ENCODE results near the gene SPNS2. TPM values are rescaled to one million over a fixed set of nuclear protein-coding genes. Genes with fewer than 3 reads are reported as not detected.

SPNS2 gene
- polyA plus RNA-seq, 3 donors from 2014 or later: 0.26 TPM; not detected in 2

DNA sequence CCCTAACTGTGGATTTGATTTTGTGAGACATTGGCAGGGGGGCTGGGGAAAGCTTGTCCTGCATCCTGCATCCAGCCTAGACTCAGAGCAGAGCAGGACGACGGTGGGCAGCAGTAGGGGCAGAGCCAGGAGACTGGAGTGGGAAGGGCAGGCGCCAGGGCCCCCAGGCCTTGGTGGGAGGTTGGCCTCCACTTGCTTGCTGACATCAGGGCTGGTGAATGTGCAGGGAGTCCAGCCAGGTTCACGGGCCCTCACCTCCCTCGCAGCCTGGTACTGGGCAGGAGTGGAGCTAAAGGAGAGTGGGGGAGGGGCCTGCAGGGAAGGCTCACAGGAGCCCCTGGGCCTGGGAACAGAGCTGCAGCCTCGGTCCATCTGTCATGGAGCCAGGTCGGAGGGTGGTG, 83.4 kb downstream of the SPNS2 start:
- H3K4me1 Mint-ChIP-seq: peaks cover 0 to 5% of the 10 kb centered on the region in 2 donors
- no peak overlapping the region for H3K27ac Mint-ChIP-seq
- no peak for DNase-seq
- H3K9me3 Mint-ChIP-seq: peaks cover 0 to 4% (median 0%) of the 10 kb centered on the region in 6 donors
- H3K27me3 Mint-ChIP-seq (ENCODE audit: low read depth in 3 of 3): peaks cover 2 to 11% (median 4%) of the 10 kb centered on the region in 3 donors
- H3K36me3 Mint-ChIP-seq: no peaks in the 10 kb centered on the region
- no peak overlapping the region for H3K4me3 Mint-ChIP-seq

DNA sequence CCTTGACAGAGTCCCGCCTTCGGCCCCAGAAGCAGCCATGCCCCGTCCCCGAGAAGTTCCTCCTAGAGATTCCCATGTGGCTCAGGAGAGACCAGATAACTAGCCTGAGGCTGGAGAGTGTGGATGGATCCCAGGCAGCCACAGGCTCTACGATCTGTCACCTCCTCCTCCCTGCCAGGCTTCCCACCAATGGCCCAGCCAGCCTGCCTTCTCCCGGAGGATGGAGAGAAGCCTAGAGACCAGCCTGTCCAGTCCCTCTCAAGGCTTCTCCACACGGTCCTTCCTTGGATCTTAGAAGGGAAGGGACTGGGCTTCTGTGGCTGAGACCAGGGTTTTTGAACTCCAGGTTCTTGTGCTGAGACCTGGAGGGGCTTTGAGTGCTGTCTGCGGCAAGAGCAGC, 84.0 kb downstream of the SPNS2 start:
- peaks cover 0 to 4% (median 0%) of the 10 kb centered on the region in 6 donors for H3K9me3 Mint-ChIP-seq
- H3K4me3 Mint-ChIP-seq: no peak overlapping the region
- H3K27me3 Mint-ChIP-seq (ENCODE audit: low read depth in 3 of 3): peaks cover 2 to 11% (median 4%) of the 10 kb centered on the region in 3 donors
- no peak overlapping the region for H3K27ac Mint-ChIP-seq
- H3K4me1 Mint-ChIP-seq: peaks cover 0 to 5% of the 10 kb centered on the region in 2 donors
- DNase-seq: no peak
- no peaks in the 10 kb centered on the region for H3K36me3 Mint-ChIP-seq

DNA sequence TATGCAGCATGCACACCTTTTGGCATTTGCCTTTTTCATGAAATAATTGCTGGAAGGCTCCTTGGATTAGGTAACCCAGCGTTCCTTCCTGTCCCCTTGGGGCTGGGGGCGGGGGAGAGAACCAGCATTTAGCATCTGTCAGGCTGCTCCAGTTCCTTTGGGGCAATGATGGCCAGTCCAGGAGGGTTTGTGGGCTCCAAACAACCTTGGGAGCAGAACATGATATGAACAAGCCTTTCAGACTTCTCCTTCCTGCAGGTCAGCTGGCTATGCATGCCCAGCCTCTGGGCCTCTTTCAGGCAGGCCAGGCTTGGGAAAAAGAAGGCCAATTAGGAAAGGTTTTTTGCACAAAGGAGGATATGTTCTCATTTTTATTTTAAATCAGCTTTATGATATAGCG, 84.5 kb downstream of the SPNS2 start:
- Mint-ChIP-seq H3K36me3 (no peaks in the 10 kb centered on the region), H3K27me3 (ENCODE audit: low read depth in 3 of 3) (peaks cover 2 to 11% (median 4%) of the 10 kb centered on the region in 3 donors), H3K9me3 (peaks cover 0 to 4% (median 0%) of the 10 kb centered on the region in 6 donors), H3K4me3 (peak overlapping the region in 1 of 5 donors; percentile 53), H3K27ac (no peak overlapping the region), H3K4me1 (peaks cover 0 to 5% of the 10 kb centered on the region in 2 donors)
- no peak for DNase-seq

DNA sequence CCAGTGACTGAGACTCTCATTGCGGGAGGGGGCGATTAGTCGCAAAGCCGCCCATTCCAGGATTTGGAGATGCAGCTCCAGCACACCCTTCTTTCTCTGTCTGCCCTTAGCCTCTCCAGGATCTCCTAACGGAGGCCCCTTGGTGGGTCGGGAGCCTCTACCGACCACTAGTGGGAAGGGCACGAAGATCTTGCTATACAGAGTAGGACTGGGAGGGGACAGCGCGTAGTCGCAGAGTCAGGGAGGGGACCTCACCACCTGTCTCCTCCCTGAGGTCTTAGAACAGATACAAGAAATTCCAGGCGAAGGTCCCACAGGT, 85.1 kb downstream of the SPNS2 start:
- Mint-ChIP-seq H3K9me3 (peaks cover 0 to 4% (median 0%) of the 10 kb centered on the region in 6 donors), H3K27ac (no peak overlapping the region), H3K27me3 (ENCODE audit: low read depth in 3 of 3) (peaks cover 2 to 13% (median 4%) of the 10 kb centered on the region in 3 donors), H3K36me3 (no peaks in the 10 kb centered on the region), H3K4me3 (peak overlapping the region in 3 of 5 donors; percentile 34 to 66 (median 53)), H3K4me1 (peaks cover 0 to 5% of the 10 kb centered on the region in 2 donors)
- DNase-seq: no peak

DNA sequence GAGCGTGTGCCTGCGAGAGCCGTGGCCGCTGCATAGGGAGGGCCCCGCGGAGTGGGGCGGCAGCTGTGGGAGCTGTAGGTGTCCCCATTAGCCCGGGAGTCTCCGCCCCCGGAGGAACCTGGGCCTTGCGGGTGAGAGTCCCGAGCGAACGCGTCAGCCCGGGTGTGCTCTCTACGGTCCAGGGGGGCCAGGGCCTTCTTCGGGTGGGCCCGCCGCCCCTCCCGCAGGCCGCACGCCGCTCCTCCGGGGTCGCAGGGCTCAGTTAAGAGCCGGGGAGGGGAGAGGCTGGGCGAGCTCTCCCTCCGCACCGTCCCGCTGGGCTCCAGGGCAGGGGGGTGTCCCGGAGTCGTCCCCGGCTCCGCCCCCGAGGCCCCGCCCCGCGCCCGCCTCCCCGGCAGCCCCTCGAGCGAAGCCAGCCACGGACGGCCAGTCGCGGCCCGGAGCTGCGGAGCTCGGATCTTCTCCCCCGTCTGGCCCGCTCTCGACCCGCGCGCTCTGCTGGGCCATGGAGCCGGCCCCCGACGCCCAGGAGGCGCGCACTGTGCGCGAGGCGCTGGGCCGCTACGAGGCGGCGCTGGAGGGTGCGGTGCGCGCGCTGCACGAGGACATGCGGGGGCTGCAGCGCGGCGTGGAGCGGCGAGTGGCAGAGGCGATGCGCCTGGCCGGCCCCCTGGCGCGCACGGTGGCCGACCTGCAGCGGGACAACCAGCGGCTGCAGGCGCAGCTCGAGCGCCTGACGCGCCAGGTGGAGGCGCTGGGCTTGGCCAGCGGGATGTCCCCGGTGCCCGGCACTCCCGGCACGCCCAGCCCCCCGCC, 85.6 kb downstream of the SPNS2 start, which contains the start of gene SMTNL2:
Gene SMTNL2 (plus strand): TSS at position 429 of the 816 bp plus-strand sequence. CDS start 77 bp downstream, at position 506.
- H3K27me3 Mint-ChIP-seq (ENCODE audit: low read depth in 3 of 3): peaks cover 2 to 13% (median 4%) of the 10 kb centered on the region in 3 donors
- H3K9me3 Mint-ChIP-seq: peaks cover 0 to 4% (median 0%) of the 10 kb centered on the region in 6 donors
- H3K4me1 Mint-ChIP-seq: peaks cover 0 to 5% of the 10 kb centered on the region in 2 donors
- H3K36me3 Mint-ChIP-seq: no peaks in the 10 kb centered on the region
- H3K27ac Mint-ChIP-seq: no peak within 1 kb of the TSS
- no peak for DNase-seq
- H3K4me3 Mint-ChIP-seq: peak within 1 kb of the TSS in 3 of 5 donors; percentile 53 to 66 (median 55)

GRCh38 chr17:4584917-4585637, 86.4 kb downstream of the SPNS2 start:
- no peak for DNase-seq
- H3K27me3 Mint-ChIP-seq (ENCODE audit: low read depth in 3 of 3): peaks cover 2 to 16% (median 4%) of the 10 kb centered on the region in 3 donors
- H3K36me3 Mint-ChIP-seq: no peaks in the 10 kb centered on the region
- H3K4me3 Mint-ChIP-seq: peak overlapping the region in 2 of 5 donors; percentile 55 to 60
- H3K27ac Mint-ChIP-seq: no peak overlapping the region
- peaks cover 0 to 5% of the 10 kb centered on the region in 2 donors for H3K4me1 Mint-ChIP-seq
- H3K9me3 Mint-ChIP-seq: peaks cover 0 to 4% (median 0%) of the 10 kb centered on the region in 6 donors

- H3K36me3 Mint-ChIP-seq: no peaks in the 10 kb centered on the region
- DNase-seq: no peak
- peaks cover 4 to 16% (median 5%) of the 10 kb centered on the region in 3 donors for H3K27me3 Mint-ChIP-seq (ENCODE audit: low read depth in 3 of 3)
- H3K4me1 Mint-ChIP-seq: peaks cover 0 to 5% of the 10 kb centered on the region in 2 donors
- H3K27ac Mint-ChIP-seq: no peak overlapping the region
- peaks cover 0 to 4% (median 0%) of the 10 kb centered on the region in 6 donors for H3K9me3 Mint-ChIP-seq
- no peak overlapping the region for H3K4me3 Mint-ChIP-seq
Measured at GRCh38 chr17:4585638-4585994, 86.9 kb downstream of the SPNS2 start.

- no peak overlapping the region for H3K4me3 Mint-ChIP-seq
- peaks cover 0 to 5% of the 10 kb centered on the region in 2 donors for H3K4me1 Mint-ChIP-seq
- peaks cover 0 to 4% (median 0%) of the 10 kb centered on the region in 6 donors for H3K9me3 Mint-ChIP-seq
- no peak overlapping the region for H3K27ac Mint-ChIP-seq
- H3K27me3 Mint-ChIP-seq (ENCODE audit: low read depth in 3 of 3): peaks cover 2 to 14% (median 5%) of the 10 kb centered on the region in 3 donors
- DNase-seq: no peak
- no peaks in the 10 kb centered on the region for H3K36me3 Mint-ChIP-seq
Measured at GRCh38 chr17:4586043-4586442, 87.4 kb downstream of the SPNS2 start.

DNA sequence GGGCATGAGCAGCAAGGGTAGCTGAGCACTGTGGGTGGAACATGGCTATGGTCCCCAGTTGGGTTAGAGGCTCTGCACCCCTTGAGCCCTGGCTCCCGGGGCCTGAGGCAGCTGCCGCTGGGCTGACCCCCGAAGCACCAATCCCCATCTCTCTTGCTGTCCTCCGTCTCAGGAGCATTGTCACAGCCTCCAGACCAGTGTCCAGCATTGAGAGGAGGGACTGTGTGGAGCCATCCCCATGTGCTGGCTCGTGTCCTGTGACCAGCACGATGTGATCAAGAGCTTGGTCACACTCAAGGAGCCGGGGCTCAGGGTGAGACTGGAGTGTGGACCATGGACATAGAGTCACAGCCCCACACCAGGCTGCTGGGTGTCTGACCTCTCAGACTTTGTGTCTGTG, 88.5 kb downstream of the SPNS2 start:
- peaks cover 0 to 5% of the 10 kb centered on the region in 2 donors for H3K4me1 Mint-ChIP-seq
- peaks cover 0 to 4% (median 0%) of the 10 kb centered on the region in 6 donors for H3K9me3 Mint-ChIP-seq
- no peaks in the 10 kb centered on the region for H3K36me3 Mint-ChIP-seq
- no peak for DNase-seq
- H3K27ac Mint-ChIP-seq: no peak overlapping the region
- H3K4me3 Mint-ChIP-seq: no peak overlapping the region
- peaks cover 2 to 11% (median 5%) of the 10 kb centered on the region in 3 donors for H3K27me3 Mint-ChIP-seq (ENCODE audit: low read depth in 3 of 3)

DNA sequence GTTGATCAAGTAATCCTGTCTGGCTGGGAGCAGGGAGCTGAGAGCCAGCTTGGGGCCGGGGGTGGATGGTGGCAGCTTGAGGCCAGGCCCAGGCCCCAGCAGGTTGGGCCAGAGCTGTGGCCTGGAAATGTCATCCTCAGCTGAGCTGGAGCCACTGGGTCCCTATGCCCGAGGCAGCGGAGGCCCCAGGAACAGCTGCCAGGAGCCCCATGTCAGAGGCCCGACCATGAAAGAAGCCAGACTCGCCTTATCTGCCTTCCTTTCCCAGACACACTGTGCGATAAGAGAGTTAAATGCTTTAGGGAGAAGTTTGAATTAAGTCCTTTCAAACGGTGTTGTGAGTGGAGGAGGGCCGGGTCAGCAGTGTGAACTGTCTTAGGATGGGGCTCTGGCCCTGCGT, 89.1 kb downstream of the SPNS2 start:
- no peaks in the 10 kb centered on the region for H3K36me3 Mint-ChIP-seq
- peaks cover 0 to 5% of the 10 kb centered on the region in 2 donors for H3K4me1 Mint-ChIP-seq
- DNase-seq: no peak
- H3K27me3 Mint-ChIP-seq (ENCODE audit: low read depth in 3 of 3): peaks cover 3 to 11% (median 5%) of the 10 kb centered on the region in 3 donors
- no peak overlapping the region for H3K4me3 Mint-ChIP-seq
- peaks cover 0 to 4% (median 0%) of the 10 kb centered on the region in 6 donors for H3K9me3 Mint-ChIP-seq
- H3K27ac Mint-ChIP-seq: no peak overlapping the region

- peaks cover 0 to 4% (median 0%) of the 10 kb centered on the region in 6 donors for H3K9me3 Mint-ChIP-seq
- no peak overlapping the region for H3K4me3 Mint-ChIP-seq
- no peak overlapping the region for H3K27ac Mint-ChIP-seq
- peaks cover 0 to 4% of the 10 kb centered on the region in 2 donors for H3K4me1 Mint-ChIP-seq
- DNase-seq: no peak
- H3K36me3 Mint-ChIP-seq: no peaks in the 10 kb centered on the region
- peaks cover 3 to 11% (median 5%) of the 10 kb centered on the region in 3 donors for H3K27me3 Mint-ChIP-seq (ENCODE audit: low read depth in 3 of 3)
Measured at GRCh38 chr17:4588391-4588790, 89.7 kb downstream of the SPNS2 start.

Data from immature natural killer cell (primary cell).